ENCODE results near the gene C1QTNF5.

The C1QTNF5 gene

GRCh38 chr11:119342023-119342300 lies 1.3 kb upstream of the C1QTNF5 start:
- H3K27ac ChIP-seq = no peak overlapping the region
- no peak for TF ChIP-seq CTCF (conservative IDR thresholded peaks at IDR 0.05)

DNA sequence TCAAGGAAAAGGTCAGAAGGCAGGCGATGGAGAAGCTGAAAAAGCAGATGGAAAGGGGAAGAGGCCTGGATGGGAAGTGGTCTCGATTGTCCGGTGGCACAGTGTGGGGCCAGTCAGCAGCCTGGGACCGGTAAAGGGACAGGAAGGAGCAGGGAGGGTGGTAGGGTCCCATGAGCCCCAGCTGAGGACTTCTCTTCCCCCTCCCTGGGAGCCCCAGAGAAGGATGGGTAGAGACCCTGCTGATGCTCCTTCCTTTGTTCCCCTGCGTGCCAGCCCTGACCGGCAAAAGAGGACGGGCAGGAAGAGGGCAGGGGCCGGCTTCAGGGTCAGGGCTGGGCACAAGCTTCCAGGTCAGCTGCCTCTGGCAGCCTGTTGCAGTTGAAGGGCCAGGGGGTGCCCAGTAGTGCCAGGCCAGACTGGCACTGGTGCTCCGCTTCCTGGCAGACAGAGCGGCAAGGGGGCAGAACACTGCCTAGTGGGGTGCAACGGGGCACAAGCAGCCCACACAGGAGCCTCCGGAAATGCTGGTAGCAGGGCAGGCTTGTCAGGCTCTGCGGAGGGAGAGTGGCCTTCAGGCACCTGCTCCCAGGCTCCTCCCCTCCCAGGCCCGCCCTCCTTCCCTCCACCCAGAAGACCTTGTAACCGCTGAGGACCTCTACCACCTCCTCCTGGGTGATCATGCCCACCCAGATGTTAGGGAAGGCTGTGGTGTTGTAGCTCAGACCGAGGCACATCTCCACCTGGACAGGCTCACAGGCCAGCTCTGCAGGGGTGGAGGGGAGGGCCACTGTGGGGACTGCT lies 739 bp upstream of the C1QTNF5 start:
- no peak for TF ChIP-seq CTCF (conservative IDR thresholded peaks at IDR 0.05)

GRCh38 chr11:119339589-119340334 lies 921 bp downstream of the C1QTNF5 start:
- H3K27ac ChIP-seq = no peak overlapping the region
- peak; percentile 91 for TF ChIP-seq CTCF (conservative IDR thresholded peaks at IDR 0.05)

More for the DNA sequence above, 739 bp upstream of the C1QTNF5 start:
- no peak overlapping the region for H3K27ac ChIP-seq

- TF ChIP-seq CTCF (conservative IDR thresholded peaks at IDR 0.05) = no peak
Observed at GRCh38 chr11:119338965-119339588, 1.6 kb downstream of the C1QTNF5 start.

GRCh38 chr11:119338318-119338890 lies 2.3 kb downstream of the C1QTNF5 start:
- no peak overlapping the region for H3K27ac ChIP-seq
- TF ChIP-seq CTCF (conservative IDR thresholded peaks at IDR 0.05) = peak; percentile 92

More at GRCh38 chr11:119338965-119339588, 1.6 kb downstream of the C1QTNF5 start:
- H3K27ac ChIP-seq = no peak overlapping the region

DNA sequence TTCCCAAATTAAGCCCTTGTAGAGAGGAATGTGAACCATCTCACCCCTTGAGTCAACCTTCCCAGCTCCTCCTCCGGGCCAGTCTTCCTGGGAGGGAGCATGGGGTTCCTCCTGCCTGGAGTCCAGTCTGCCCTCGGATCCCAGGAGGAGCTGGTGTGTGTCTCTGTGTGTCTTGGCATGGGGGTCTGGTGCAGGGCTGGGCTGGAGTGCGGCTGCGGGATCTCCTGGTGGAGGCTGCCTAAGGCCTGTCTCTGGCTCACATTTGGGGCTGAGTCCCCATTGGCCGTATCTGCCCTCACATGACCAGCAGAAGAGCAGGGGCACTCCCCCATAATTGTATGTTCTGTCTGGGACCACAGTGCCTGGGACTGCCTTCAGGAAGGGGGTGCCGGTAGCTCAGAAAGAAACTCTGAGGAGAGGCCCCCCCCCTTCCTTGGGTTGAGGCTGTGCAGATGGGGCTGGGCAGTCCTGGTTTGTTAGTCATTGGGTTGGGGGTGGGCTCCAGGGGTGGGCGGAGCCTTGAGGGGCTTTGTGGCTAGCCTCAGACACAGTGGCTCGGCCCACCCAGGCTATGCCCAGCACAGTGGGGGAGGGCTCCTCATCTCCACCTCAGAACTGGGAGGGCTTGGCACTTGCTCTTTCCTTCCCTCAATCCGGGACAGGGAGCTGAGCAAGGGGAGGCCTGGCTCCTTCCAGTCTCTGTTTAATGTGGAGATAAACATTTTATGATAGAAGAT lies 2.9 kb downstream of the C1QTNF5 start:
- TF ChIP-seq CTCF (conservative IDR thresholded peaks at IDR 0.05) = no peak
- no peak overlapping the region for H3K27ac ChIP-seq

Data from VCaP (cell line).